CD4-positive, alpha-beta T cell treated with Interleukin-10 for 1 hour (primary cell): Measurements from ENCODE around the gene KLK6.

Experiments
- DNase-seq: peaks from one replicate; pipeline ENCODE4 v3.0.0-alpha.2; 2020

The KLK6 gene

DNA sequence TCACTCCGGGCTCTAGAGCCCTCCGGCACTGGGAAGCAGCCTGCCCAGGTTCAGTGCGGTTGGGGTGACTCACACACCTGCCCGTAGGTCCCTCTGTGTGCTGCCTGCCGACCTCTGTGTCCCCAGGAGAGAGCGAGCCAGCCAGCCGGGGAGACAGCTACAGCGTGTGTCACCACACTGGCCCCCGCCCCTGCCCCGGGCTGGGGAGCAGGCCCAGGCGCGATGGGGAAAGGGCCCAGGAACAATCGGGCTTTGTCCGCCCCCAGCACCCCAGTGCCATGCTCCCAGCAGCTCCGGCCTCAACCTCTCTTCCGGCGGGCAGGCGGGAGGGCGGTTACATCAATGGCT is at the start of gene KLK6:
KLK6 (minus strand) TSS at position 179 of the 348 bp plus-strand sequence. CDS start 1,487 bp downstream, outside the sequence.
- DNase-seq: no peak

DNA sequence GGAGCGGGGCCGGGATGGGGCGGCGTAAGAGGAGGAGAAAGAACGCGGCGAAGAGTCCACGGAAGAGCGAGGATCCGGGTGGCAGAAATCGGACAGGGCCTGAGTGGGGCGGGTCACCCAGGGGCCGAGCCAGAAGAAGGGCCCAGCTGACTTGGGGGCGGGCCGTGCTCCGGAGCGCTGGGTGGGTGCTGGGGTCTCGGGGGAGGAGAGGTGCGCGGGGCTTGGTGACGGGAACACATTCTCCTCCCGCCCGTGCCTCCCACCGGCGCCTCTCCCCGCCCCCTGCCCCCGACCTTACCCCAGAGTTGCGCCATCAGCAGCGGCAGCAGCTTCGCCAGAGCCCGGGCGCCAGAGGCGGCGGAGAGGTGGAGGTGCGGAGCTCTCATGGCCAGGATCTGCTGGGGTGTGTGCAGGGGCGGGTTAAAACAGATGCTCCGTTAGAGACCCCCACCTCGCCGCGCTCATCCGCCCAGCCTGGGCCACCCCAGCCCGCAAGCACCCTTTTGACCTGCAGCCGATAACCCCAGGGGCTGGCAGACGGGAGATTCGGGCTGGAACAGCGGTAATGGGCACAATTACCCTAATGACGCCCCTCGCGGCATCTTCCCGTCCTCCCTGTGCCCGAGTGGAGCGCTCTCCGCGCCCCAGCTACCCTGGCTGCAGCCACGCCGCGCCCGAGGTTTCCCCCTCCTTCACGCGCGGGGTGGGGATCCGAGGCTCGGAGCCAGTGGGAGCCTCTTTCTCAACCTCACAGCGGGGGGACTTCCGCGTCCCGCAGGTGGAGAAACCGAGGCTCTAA is 49.6 kb upstream of the KLK6 start:
- DNase-seq: no peak

DNA sequence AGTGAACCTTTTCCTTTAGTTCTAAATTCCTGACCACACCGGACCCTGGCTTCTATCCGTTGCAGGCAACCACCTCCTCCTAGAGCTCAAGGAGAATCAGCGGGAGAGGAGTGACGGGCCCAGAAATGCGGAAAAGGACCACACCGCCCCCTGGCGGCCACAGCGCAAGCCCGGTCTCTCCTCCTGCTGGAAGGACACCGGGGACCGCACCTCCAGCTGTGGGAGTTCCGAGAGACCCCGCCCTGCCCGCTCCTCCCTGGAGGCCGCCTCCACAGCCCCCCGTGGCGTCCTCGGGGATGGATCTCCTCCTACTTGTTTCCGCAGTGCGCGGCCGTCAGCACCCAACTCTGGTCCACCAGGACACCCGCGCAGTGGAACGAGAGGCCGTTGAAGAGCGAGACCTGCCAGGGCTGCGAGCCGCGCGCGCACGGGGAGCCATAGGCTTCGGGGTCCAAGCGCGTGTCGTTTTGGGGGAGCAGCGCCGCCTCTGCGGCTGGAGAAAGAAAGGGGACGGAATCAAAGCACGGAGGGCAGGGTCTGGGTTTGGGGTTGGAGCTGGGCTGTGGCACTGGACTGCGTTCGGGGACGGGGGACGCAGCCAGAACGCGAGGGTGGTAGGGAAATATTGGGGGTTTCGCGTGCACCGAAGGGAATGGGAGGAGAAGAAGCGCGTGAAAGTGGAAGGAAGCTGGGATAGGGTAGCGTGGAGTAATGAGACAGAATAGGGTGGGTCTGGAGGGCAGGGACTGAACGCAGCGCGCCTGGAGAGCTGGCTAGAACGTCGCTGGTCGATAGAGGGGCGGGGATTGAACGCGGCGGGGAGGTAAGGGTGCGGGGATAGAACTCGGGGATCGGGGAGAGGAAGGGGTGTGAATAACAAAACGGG is 47.6 kb upstream of the KLK6 start:
- DNase-seq: peak; percentile 53

DNA sequence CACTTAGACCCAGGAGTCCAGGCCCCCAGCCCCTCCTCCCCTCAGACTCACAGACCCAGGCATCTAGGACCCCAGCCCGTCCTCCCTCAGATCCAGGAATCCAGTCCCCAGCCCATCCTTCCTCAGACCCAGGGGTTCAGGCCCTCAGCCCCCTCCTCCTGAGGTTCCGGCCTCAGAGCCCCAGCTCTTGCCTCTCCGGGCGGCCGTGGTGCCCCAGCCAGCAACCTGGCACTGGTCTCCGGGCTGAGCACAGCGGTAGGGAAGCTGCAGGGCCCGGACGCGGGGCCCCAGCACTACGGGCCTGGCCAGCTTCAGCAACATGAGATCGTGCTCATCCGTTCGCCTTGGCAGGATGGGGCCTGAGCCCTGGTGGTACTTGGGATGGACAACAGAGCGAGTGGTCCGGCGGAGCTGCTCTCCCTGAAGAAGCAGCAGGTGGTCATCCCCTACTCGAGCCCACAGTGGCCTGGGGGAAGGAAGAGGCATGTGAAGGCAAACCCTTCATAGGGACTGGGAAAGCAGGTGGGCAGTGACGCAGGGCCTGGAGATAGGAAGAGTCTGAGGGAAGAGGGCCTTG is 46.4 kb upstream of the KLK6 start:
- no peak for DNase-seq

DNA sequence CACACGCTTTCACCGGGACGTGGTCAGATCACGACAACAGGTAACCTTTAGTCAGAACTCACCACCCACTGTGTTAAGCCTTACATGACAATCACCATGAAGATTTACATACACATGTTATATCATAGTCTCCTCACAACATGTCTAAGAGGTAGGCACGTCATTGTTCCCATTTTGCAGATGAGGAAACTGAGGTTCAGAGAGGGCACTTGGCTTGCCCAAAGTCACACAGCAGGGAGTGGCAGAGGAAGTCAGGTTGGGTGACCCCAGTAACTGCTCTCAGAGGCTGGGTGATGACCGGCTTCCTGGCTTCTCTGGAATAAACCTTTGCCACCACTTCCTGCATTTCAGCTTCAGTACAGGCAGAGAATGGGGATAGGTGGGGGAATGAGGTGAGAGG is 44.9 kb upstream of the KLK6 start:
- no peak for DNase-seq

DNA sequence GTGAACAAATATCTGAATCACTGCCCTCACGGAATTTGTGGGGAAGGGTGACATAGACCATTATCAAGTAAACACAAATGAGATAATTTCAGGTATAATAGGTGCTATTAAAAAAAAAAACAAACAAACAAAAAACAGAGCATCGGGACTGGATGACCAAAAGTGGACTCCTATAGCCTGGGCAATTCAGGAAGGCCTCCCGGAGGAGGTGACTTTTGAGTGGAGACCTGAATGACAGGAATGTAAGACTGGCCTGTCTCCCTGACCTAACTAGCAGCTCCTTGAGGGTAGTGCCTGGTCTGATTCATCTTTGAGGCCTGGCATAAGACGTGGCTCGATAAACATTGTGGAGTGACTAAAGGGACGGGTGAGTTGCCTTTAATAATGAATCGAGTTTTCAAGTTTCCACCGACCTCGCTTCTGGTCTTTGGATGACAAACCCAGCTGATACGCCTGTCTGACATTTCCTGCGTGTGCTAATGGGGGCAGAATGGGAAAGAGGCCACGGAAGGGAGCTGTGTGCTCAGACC is 43.3 kb upstream of the KLK6 start:
- no peak for DNase-seq

DNA sequence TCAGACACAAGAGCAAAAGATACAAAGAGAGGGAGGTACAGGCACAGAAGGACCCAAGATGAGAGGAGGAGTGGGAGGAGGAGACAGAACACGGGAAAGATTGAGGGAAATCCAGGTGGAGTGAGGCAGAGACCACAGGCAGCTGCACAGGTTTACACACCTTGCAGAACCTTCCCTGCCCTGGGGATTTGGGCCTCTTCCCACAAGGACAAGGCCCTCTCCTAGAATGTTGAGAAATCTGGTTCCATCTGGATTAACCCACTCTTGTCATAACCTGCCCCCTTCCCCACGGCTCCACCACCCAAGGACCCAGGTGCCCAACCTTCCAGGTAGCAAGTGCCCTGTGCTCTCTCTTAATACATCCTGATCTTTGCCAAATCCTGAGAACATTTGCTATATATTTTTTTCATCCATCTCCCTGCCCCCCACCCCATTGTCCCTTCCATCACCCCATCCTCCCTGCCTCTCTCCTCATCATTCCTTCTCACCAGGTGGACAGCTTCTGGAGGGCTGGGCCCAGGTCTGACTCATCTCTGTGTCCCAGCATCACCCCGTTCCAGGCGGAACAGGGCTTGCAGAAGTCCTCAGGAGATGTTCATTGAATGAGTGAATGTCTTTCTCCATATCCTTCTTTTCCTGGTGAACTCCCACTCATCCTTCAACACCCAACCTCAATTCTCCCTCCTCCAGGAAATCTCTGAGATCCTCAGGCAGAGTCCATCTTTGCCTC is 40.8 kb upstream of the KLK6 start:
- DNase-seq: no peak

DNA sequence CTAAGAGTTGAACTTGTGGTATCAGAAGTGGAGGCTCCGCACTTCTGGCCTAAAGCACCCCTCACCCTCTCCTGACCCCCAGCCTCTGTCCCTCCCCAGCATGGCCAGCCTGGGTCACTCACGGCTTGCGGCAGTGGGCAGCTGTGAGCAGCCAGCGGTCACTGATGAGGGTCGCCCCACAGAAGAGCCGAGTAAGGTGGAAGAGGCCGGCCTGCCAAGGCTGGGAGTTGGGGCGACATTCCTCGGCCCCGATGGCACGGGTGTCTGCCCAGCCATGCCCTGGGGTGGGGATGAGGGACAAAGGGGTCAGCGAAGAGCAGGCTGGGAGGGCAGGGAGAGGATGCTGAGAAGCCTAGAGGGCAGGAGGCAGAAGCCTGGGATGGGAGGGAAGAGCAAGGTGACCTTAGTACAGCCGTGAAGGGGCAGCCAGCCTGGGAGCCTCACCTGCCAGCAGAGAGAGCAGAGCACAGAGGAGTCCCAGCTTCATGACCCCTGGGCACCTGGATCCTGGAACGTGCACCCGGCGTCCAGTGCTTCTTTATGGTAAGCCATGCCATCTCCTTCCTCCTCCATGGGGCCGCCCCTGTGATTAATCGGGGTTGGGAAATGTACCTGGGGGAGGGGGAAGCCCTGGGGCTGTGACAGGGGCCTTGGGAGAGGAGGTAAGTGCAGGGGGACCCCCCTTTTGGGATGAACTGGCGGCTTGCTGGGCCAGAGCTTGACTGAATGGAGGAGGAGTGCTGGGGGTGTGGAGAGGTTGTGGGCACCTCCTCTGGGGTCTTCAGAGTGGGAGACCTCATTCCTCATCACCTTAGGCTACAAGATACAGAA is 39.9 kb upstream of the KLK6 start:
- no peak for DNase-seq

DNA sequence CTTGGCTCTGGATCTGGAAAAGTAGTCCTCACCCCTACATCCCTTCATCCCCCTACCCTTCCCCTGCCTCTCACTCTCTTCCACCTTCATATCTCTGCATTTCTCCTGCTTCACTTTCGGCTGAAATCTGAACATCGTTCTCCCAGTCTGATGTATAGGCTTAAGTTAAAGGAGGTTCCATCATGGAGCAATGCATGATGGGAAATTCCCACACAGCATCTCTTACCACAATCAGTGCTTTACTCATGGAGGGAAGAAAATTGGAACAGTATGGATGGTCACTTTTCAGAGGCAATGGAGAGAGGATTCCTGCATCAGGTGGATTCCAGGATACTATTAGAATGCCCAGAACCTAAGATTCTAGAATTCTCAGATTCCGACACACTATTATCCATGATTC is 38.1 kb upstream of the KLK6 start:
- no peak for DNase-seq

DNA sequence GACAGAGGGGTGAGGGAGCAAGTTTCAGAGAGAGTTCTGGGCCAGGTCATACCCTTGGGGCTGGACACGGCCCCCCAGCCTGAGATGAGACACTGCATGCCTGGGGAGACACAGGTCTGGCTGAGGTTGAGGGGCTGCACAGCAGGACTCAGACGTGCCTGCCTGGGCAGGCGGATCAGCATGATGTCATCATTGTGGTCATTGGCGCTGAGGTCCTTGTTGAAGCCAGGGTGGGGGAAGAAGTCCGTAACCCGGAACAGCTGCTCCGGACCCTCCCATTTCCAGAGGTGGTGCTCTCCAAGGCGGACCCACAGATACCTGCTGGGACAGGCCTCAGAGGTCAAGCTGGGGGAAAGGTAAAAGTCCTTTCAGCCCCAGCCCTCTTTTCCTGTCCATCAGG is 37.0 kb upstream of the KLK6 start:
- no peak for DNase-seq

DNA sequence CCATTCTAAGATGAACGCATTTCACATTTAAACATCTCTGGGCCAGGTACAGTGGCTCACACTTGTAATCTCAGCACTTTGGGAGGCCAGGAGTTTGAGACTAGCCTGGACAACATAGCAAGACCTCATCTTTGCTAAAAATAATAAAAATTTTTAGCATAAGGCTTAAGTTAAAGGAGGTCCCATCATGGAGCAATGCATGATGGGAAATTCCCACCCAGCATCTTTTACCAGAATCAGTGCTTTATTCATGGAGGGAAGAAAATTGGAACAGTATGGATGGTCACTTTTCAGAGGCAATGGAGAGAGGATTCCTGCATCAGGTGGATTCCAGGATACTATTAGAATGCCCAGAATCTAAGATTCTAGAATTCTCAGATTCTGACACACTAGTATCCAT is 35.9 kb upstream of the KLK6 start:
- DNase-seq: no peak

DNA sequence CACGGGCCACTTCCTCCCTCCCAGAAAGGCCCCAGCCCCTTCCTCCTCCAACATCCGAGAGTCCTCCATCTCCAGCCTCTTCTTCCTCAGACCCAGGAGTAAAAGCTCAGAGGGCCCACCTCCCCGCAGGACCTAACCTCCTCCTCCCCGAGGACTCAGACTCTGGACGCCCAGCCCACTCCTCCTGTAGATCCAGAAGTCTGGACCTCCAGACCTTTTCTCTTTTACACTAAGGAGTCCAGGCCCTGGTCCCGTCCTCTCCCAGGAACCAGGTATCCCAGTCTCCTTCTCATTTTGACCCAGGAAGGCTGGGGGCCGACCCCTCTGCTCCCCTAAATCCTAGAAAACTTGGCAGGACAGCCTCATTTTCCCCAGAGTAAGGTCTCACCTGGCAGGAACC is 33.9 kb upstream of the KLK6 start:
- DNase-seq: no peak

DNA sequence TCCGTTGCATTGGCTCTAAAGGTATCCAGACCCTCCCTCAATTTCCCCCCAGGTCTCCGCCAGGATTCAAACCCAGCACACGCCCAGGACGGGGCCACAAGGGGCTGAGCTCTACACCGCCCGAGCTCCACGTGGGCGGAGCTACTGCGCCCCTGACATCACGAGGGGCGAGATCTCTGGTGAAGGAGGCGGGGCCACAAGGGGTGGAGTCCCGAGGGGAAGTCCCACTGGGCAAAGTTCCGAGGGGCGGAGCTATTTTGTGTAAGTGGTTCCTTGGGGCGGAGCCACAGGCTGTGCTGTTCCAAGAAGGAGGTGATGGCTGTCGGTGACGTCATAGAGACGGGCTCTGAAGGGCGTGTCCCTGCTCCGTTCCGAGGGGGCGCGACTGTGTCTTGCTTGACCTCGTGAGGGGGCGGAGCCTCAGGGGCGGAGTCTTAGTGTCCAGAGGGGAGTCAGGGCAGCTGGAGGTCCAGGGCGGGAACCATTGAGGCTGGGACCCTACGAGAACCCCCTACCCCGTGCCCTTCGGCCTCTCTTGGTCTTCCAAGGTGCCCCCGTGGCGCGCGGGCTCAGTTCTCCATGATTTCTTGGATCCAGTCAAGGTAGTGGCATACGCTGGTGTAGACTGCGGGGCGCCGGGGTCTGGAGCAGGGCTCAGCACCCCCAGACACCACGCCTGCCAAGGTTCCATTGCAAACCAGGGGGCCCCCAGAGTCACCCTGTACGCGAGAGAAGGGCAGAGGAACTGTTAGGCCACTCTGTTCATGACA is 33.3 kb upstream of the KLK6 start:
- no peak for DNase-seq

DNA sequence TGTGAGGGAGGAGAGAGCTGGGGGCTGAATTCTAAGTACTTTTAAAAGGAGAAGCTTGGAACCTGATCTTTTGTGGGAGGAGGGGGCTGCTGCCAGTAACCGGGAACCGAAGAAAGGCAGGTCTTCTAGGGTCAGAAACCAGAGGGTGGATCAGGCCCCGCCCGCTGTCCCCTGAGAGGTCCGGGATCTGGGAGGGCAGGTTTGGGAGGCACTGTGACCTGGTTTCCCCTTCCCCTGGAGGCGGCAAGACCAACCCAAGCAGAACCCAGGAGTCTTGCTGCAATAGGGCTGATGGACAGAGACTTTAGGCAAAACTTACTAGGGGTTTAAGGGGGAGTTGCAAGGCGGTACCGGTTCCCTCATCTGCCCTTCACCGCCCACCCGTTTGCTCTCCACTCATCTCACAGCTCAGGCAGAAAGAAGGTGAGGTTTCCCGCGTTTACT is 32.7 kb upstream of the KLK6 start:
- DNase-seq: no peak

DNA sequence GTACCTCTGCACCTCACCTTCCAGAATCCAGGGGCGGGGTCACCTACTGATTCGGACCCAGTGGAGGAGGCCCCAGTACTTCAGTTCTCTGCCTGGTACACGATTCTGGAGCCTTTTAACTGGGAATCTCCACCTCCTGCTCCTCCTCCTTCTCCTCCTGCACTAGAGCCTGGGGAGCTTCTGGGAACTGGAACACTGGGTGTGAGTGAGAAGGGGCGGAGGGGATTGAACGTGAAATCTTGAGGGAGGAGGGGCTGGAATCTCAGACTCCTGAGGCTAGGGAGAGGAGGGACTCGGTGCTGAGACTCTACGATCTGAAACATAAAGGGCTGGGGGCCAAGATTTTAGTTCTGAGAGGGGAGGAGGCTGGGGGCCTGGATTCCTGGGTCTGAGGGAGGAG is 32.1 kb upstream of the KLK6 start, which contains the start of gene KLK8:
KLK8 (minus strand) TSS at position 90 of the 400 bp plus-strand sequence. CDS start 437 bp downstream, outside the sequence.
- DNase-seq: no peak

DNA sequence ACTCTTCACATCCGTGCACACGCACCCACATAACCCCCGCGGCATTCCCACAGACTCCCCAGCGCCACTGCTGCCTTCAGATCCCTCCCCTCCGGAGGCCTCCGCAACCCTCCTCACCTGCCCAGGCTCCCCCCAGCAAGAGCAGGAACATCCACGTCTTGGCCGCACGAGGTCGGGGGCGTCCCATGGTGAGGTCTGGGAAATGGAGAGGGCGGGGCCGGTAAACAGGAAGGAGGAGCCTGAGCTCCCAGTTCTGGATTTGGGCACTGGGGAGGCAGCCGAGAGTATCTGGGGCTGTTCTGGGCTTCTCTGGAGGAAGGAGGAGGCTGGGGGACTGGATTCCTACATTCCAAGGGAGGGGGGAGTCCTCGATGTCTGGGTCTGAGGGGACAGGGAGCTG is 31.6 kb upstream of the KLK6 start:
- DNase-seq: no peak

DNA sequence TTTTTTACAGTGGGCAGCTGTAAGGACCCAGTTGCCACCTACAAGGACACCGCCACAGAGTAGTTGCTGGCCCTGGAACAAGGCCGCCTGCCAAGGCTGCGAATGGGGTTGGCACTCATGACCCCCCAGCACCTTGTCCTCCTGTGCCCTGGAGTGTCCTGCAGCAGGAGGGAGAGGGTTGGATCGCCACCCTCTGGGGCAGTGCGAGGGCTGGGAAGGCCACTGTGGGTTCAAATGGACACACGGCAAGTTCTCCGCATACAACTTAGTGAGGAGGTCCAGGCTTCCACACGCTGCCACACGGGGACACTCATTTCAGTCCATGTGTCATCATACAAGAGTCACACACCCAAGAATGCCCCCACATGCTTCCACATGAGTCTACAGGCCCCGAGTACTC is 31.0 kb upstream of the KLK6 start:
- DNase-seq: no peak

DNA sequence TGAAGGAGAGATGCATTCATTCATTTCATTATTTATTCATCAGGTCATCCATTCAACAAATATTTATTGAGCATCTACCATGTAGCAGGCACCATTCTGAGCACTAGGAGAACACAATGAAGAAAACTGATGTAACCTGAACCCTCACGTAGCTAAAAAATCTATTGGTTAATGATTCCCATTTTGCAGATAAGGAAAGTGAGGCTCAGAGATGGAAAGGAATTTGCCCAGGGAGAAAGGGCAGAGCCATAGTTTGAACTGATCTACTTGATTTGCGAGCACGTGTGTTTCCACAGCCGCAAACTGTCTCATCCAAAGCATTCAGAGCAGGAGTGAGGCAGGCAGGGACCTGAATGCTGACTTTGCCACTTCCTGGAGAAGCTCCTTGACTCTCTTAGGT is 29.3 kb upstream of the KLK6 start:
- no peak for DNase-seq

DNA sequence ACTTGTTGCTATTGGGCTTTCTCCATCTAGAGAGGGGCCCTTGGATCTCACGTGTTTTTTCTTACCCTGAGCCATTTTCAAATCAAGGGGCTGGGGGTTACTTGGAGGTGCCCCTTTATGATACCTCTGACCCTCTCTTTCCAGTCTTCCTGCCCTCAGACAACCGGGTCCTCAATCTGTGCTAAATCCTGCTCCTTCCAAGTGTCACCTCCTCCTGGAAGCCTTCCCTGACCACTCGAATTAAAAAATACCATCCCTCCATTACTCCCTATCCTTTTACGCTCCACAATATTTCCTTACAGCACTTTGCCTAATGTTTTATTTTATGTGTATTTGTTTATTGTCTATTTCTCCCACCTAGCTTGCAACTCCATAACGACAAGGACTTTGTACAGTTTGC is 28.7 kb upstream of the KLK6 start:
- no peak for DNase-seq

DNA sequence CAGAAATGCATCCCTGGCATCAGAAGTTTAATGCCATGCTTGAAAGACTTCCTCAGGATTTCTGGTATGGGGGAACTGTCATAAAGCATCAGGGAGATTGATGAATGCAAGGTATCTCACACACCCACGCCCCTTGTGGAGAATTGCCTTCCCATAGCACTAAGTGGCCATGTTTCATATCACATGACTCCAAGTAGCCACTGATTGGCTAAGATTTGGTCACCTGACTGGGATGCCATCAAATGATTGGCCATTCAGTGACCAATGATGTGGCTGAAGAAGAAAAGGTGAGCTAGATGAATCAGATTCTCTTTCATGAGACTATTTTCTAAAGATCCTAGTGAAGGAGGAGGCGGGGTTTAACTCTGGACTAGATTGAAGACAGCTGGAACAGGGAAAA is 24.7 kb upstream of the KLK6 start:
- peak; percentile 8 for DNase-seq

DNA sequence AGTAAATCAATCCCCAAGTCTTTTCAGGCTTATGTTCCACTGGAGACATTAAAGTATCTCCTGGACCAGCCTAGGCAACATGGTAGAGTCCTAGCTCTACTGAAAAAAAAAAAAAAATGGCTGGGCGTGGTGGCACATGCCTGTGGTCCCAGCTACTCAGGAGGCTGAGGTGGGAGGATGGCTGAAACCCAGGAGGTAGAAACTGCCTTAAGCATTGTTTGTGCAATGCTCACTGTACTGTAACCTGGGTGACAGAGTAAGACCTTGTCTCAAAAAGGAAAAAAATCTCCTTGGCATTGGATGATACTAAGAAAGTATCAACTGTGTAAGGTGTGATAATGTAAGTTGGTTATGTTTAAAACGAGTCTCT is 23.3 kb upstream of the KLK6 start:
- DNase-seq: no peak
